Calu3 (cell line): ENCODE data around the gene DPF3. TPM values are rescaled to one million over a fixed set of nuclear protein-coding genes. Genes with fewer than 3 reads are reported as not detected.

Source experiments
- BruUV-seq: library from RNA; stranded (reverse); fragments of 400-500 nt; replicated peaks from 2 replicates; lab custom pipeline; 2021; lab: Mats Ljungman, UMichigan
- CTCF ChIA-PET: fragments of 300-600 bp; sonication (Branson Sonifier 250); formaldehyde crosslinking; loops from one replicate; lab custom pipeline; 2022; ENCODE audit warnings: antibody characterized with exemption; lab: Charles Lee
- DNase-seq: peaks from one replicate; pipeline ENCODE4 v3.0.0; 2022
- H3K27ac Mint-ChIP-seq: one replicate; pipeline ENCODE4 v1.8.0; 2022; ENCODE audit warnings: mixed read lengths; ENCODE audit not compliant: unreplicated experiment
- H3K27me3 Mint-ChIP-seq: one replicate; pipeline ENCODE4 v1.8.0; 2022; ENCODE audit warnings: mixed read lengths; ENCODE audit not compliant: unreplicated experiment
- H3K36me3 Mint-ChIP-seq: one replicate; pipeline ENCODE4 v1.8.0; 2022; ENCODE audit warnings: mild to moderate bottlenecking, moderate library complexity, mixed read lengths; ENCODE audit not compliant: insufficient read depth, unreplicated experiment
- H3K4me1 Mint-ChIP-seq: one replicate; pipeline ENCODE4 v1.8.0; 2022; ENCODE audit warnings: mild to moderate bottlenecking, low read depth, mixed read lengths; ENCODE audit not compliant: unreplicated experiment
- H3K4me3 Mint-ChIP-seq: one replicate; pipeline ENCODE4 v1.8.0; 2022; ENCODE audit warnings: mild to moderate bottlenecking, low read depth, moderate library complexity, mixed read lengths; ENCODE audit not compliant: unreplicated experiment
- H3K9me3 Mint-ChIP-seq: one replicate; pipeline ENCODE4 v1.8.0; 2022; ENCODE audit warnings: low read depth, mixed read lengths; ENCODE audit not compliant: unreplicated experiment
- CTCF ChIP-seq: fragments of 200-600 bp; IDR thresholded peaks from one replicate; pipeline ENCODE4 v1.8.0; 2022; ENCODE audit warnings: antibody characterized with exemption; ENCODE audit not compliant: unreplicated experiment
- intact Hi-C: fragments of 100-400 bp; cut with micrococcal nuclease; formaldehyde crosslinking; loops from one replicate; pipeline ENCODE4 v1.10.0; 2022; ENCODE audit not compliant: unreplicated experiment
- total RNA-seq: library from RNA; stranded (reverse); gene quantifications from 2 replicates; pipeline ENCODE4 v1.2.3, GENCODE V29; 2022

Gene DPF3
- total RNA-seq, 1 experiment from 2014 or later = 9.6 TPM

DNA sequence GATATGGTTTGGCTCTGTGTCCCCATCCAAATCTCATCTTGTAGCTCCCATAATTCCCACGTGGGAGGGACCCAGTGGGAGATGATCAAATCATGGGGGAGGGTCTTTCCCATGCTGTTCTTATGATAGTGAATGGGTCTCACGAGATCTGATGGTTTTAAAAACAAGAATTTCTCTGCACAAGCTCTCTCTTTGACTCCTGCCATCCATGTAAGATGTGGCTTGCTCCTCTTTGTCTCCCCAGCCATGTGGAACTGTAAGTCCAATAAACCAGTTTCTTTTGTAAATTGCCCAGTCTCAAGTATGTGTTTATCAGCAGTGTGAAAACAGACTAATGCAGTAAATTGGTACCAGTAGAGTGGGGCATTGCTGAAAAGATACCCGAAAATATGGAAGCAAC lies 146.2 kb downstream of the DPF3 start:
- H3K4me1 Mint-ChIP-seq = no peaks in the 10 kb centered on the region
- CTCF ChIA-PET = interaction anchor here (0.6 kb wide), 1 partner anchor 81 kb away, joined by 3 read pairs; no protein-coding TSS in a partner anchor
- BruUV-seq = no TSS peak
- no peaks in the 10 kb centered on the region for H3K36me3 Mint-ChIP-seq
- no peak for DNase-seq
- H3K4me3 Mint-ChIP-seq = no peak overlapping the region
- H3K27me3 Mint-ChIP-seq = no peaks in the 10 kb centered on the region
- intact Hi-C loops = no loop called here
- TF ChIP-seq CTCF = no peak
- peaks cover 4% of the 10 kb centered on the region for H3K9me3 Mint-ChIP-seq
- no peak overlapping the region for H3K27ac Mint-ChIP-seq

DNA sequence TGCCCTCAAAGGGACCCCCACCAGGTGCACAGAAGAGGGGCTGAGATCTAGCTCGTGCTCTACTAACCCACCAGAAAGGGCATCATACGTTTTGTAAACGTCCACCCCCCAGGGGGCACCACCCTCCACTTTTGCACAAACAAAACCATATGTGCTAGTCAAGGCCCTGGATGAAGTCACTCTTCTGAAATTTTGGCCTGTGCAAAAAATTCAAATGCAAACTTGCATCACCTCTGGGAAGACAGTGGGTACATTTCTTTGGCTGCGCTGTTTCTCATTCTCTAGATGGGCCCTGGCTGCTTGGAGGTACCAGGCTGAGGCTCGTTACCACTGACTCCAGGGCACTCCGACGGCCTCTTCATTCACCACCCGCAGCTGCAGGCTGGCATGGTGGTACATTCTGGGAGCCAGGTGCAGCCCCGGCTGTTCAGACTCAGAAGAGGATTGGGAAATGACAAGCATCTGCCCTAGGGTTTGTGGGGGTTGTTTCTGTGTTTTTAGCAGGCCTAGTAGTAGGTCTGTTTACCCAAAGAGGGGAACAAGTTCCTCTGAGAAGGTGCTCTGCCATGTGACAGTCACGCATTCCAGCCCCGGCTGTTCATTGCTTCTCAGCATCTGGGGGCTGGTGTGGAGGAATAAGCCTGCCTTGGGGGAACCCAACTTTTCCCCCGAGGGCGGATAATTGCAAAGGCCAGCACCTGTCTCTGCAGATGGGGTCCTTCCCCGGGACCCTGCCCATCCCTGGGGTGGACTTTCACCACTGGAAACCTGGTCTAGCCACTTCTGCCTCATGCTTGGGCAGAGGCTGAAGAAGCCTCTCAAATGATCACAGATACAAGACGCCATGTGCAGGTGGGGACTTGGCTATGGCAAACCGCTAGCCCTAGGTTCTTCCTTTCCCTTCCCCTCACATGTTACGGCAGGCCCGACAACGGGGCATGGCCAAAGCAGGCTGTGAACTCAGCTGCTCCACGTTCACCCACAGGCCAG lies 147.6 kb downstream of the DPF3 start:
- H3K27ac Mint-ChIP-seq = no peak overlapping the region
- TF ChIP-seq CTCF = no peak
- peaks cover 4% of the 10 kb centered on the region for H3K9me3 Mint-ChIP-seq
- CTCF ChIA-PET = no interaction called here
- BruUV-seq = no TSS peak
- H3K4me3 Mint-ChIP-seq = no peak overlapping the region
- intact Hi-C loops = no loop called here
- H3K27me3 Mint-ChIP-seq = no peaks in the 10 kb centered on the region
- H3K4me1 Mint-ChIP-seq = no peaks in the 10 kb centered on the region
- DNase-seq = no peak
- no peaks in the 10 kb centered on the region for H3K36me3 Mint-ChIP-seq

DNA sequence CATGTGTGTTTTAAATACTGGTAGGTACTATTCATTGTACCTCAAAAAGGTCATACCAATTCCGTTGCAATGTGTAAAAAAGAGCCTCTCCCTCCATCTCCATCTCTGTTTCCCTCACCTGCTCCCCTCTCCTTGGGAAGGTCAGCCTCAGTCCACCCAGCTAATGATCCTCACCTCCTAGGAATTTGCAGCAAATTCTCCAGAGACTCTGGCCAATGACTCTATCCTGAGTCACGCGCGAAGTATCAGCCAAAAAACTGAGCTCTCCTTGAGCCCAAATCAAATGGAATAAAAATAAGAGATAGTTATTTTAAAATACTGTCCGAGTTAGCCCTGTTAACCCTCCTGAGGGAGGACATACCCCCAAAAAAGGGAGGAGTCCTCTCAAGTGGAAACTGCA lies 148.4 kb downstream of the DPF3 start:
- CTCF ChIA-PET = no interaction called here

More for the DNA sequence above, 148.4 kb downstream of the DPF3 start:
- H3K4me3 Mint-ChIP-seq = no peak overlapping the region
- DNase-seq = no peak
- BruUV-seq = no TSS peak
- no peaks in the 10 kb centered on the region for H3K36me3 Mint-ChIP-seq
- intact Hi-C loops = no loop called here
- no peak overlapping the region for H3K27ac Mint-ChIP-seq
- no peaks in the 10 kb centered on the region for H3K27me3 Mint-ChIP-seq
- H3K9me3 Mint-ChIP-seq = peaks cover 4% of the 10 kb centered on the region
- TF ChIP-seq CTCF = no peak
- H3K4me1 Mint-ChIP-seq = no peaks in the 10 kb centered on the region
